22Rv1 (cell line): ENCODE results near the gene TNNI2.

Experiments used
- CTCF ChIP-seq: fragments of 450-650 bp; IDR thresholded peaks from 2 replicates; pipeline ENCODE4 v1.5.1; 2017; ENCODE audit warnings: mild to moderate bottlenecking
- ZFX ChIP-seq: fragments of 450-650 bp; IDR thresholded peaks from 2 replicates; pipeline ENCODE4 v1.6.1; 2017; ENCODE audit warnings: antibody characterized with exemption, borderline replicate concordance

DNA sequence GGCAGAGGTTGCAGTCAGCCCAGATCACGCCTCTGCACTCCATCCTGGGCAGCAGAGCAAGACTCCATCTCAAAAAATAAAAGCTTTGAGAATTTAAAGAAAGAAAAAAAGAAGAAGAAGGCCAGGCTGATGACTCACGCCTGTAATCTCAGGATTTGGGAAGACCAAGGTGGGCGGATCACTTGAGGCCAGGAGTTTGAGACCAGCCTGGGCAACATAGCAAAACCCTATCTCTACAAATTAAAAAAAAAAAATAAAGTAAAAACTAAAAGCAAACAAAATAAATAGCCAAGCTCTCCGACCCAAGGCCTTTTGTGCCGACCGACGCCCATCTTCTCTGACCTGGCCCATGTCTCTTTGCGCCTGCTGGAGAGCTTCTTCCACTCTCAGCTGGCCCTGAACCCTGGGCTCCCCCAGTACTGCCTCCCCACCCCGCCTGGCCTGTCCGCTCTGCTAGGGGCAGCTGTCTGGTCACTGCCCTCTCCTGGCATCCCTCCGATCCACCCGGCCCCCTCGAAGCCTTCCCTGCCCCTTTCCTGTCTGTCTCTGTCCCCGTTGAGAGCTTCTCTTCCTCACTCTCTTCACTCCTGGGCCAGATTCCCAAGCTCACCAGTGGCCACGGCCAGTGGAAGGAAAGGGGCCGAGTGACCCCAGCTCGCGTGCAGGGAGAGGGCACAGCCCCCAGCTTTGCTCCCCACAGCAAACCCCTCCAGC lies 9.3 kb downstream of the TNNI2 start:
- TF ChIP-seq CTCF, result no peak
- no peak for TF ChIP-seq ZFX
